Right lobe of liver (tissue), 6 donors: Measurements from ENCODE around the gene TEX19. TPM values are rescaled to one million over a fixed set of nuclear protein-coding genes. Genes with fewer than 3 reads are reported as not detected.

Experiments
- ATAC-seq, 4 donors: fragments of 200-7000 bp; cut with Tn5 transposase; one replicate each; pipeline ENCODE4 v1.9.1; 2020; ENCODE audit warnings: mild to moderate bottlenecking in 4 of 4, moderate library complexity in 4 of 4
- DNase-seq, 3 donors: peaks; one replicate each; pipeline ENCODE4 v3.0.0-alpha.2; 2020
- H3K27ac ChIP-seq, 3 donors: fragments of 200-600 bp; one replicate each; pipeline ENCODE4 v1.8.0; 2022
- H3K27me3 ChIP-seq, 2 donors: fragments of 200-600 bp; one replicate each; pipeline ENCODE4 v1.8.0; 2022
- H3K36me3 ChIP-seq, 4 donors: fragments of 200-600 bp; sonication (generic) in 1 of 4; one replicate each; pipeline versions ENCODE4 v1.5.1 to v1.8.0; 2017 to 2022; ENCODE audit warnings: control low read depth in 1 of 4
- H3K4me1 ChIP-seq, 4 donors: fragments of 200-600 bp; sonication (generic) in 1 of 4; one replicate each; pipeline versions ENCODE4 v1.5.1 to v1.8.0; 2017 to 2022; ENCODE audit warnings: control low read depth in 1 of 4
- H3K4me3 ChIP-seq, 3 donors: fragments of 200-600 bp; one replicate each; pipeline ENCODE4 v1.8.0; 2022
- H3K9me3 ChIP-seq, 4 donors: fragments of 200-600 bp; sonication (generic) in 1 of 4; one replicate each; pipeline versions ENCODE4 v1.5.1 to v1.8.0; 2017 to 2022; ENCODE audit warnings: control low read depth in 1 of 4
- CTCF ChIP-seq, 4 donors: fragments of 200-600 bp in 3 of 4; fragments of 450-650 bp in 1 of 4; IDR thresholded peaks; one replicate each; pipeline versions ENCODE4 v1.5.1 to v1.8.0; 2016 to 2022; ENCODE audit warnings: antibody characterized with exemption in 4 of 4, mild to moderate bottlenecking in 2 of 4
- POLR2A ChIP-seq: fragments of 450-650 bp; IDR thresholded peaks from one replicate; pipeline ENCODE4 v1.6.1; 2017; ENCODE audit warnings: antibody characterized with exemption, mild to moderate bottlenecking
- WGBS: methylation state at CpG from one replicate; pipeline ENCODE4 v1.1.6; 2018; ENCODE audit warnings: low coverage, low lambda C conversion rate; ENCODE audit not compliant: insufficient coverage; ENCODE audit errors: missing lambda C conversion rate; 5-methylcytosine and 5-hydroxymethylcytosine counted together
- intact Hi-C, 2 donors: fragments of 100-400 bp; cut with DNase I; formaldehyde crosslinking; loops; one replicate each; pipeline versions ENCODE4 v1.11.2 to v1.14.1; 2022
- total RNA-seq, 6 experiments: library from RNA; depleted of rRNA in 2 of 6; stranded (reverse); fragments of >200 nt in 2 of 6; fragmentation: NEBNext Ultra II Directional in 3 of 6; extraction: Animal tissue kit (Norgen Biotek cat#: 25700) in 3 of 6; gene quantifications; one replicate each; pipeline versions ENCODE4 v1.1.0 to v1.2.4, GENCODE V29; 2016 to 2023
- donor health status: DM: no; HTN: yes; CAD: no.
- donor health status: DM: no; HTN: no; CAD: no.
- donor health status: DM: no; HTN: no; CAD: no.
- donor health status: DM: no; HTN: yes; CAD: no.
- donor health status: DM: no; HTN: yes; CAD: no.

The TEX19 gene
- total RNA-seq, 6 experiments from 2014 or later = not detected

GRCh38 chr17:82367724-82368524, 8.9 kb downstream of the TEX19 start:
- ATAC-seq = no peak
- no peak for TF ChIP-seq CTCF (IDR thresholded peaks at IDR 0.05)
- no peak for TF ChIP-seq POLR2A
- 91% methylated on average over 8 of the region's 14 CpGs for WGBS
- no peaks in the 10 kb centered on the region for H3K9me3 ChIP-seq
- no peak overlapping the region for H3K4me3 ChIP-seq
- peaks cover 0 to 16% (median 0%) of the 10 kb centered on the region in 4 donors for H3K4me1 ChIP-seq
- no peak overlapping the region for H3K27ac ChIP-seq
- peaks cover 6 to 7% of the 10 kb centered on the region in 2 donors for H3K27me3 ChIP-seq
- DNase-seq = no peak
- no peaks in the 10 kb centered on the region for H3K36me3 ChIP-seq
- intact Hi-C loops = no loop called here

GRCh38 chr17:82369211-82369610, 10.2 kb downstream of the TEX19 start:
- Histone ChIP-seq H3K27me3 (peaks cover 6 to 7% of the 10 kb centered on the region in 2 donors), H3K36me3 (no peaks in the 10 kb centered on the region), H3K4me1 (peaks cover 0 to 16% (median 0%) of the 10 kb centered on the region in 4 donors), H3K4me3 (no peak overlapping the region), H3K27ac (no peak overlapping the region), H3K9me3 (no peaks in the 10 kb centered on the region)
- no peak for TF ChIP-seq POLR2A
- DNase-seq (no peak), ATAC-seq (no peak)
- 90% methylated on average over 3 of the region's 7 CpGs for WGBS
- intact Hi-C loops = no loop called here

GRCh38 chr17:82370471-82371332, 11.7 kb downstream of the TEX19 start:
- Histone ChIP-seq H3K27ac (no peak overlapping the region), H3K9me3 (no peaks in the 10 kb centered on the region), H3K4me3 (peak overlapping the region; percentile 24 to 31 (median 26)), H3K27me3 (peaks cover 6 to 7% of the 10 kb centered on the region in 2 donors), H3K4me1 (peaks cover 0 to 16% (median 0%) of the 10 kb centered on the region in 4 donors), H3K36me3 (no peaks in the 10 kb centered on the region)
- TF ChIP-seq POLR2A = no peak
- no peak for TF ChIP-seq CTCF (IDR thresholded peaks at IDR 0.05)
- intact Hi-C loops = no loop called here
- DNase-seq (no peak), ATAC-seq (peak; percentile 72 to 85 (median 76))
- 19% methylated on average over 9 of the region's 38 CpGs for WGBS

GRCh38 chr17:82371333-82372248, 12.5 kb downstream of the TEX19 start, which contains the start of gene UTS2R:
UTS2R (plus strand) TSS chr17:82371765; CDS start chr17:82374325, 2,560 bp downstream.
- peaks cover 0 to 16% (median 0%) of the 10 kb centered on the region in 4 donors for H3K4me1 ChIP-seq
- ATAC-seq = no peak
- H3K4me3 ChIP-seq = peak within 1 kb of the TSS; percentile 24 to 31 (median 26)
- DNase-seq = no peak
- intact Hi-C loops = no loop called here
- TF ChIP-seq CTCF (IDR thresholded peaks at IDR 0.05) = no peak
- no peak for TF ChIP-seq POLR2A
- no peaks in the 10 kb centered on the region for H3K9me3 ChIP-seq
- peaks cover 6 to 7% of the 10 kb centered on the region in 2 donors for H3K27me3 ChIP-seq
- WGBS = no CpG with 5 or more reads among the region's 109 CpGs
- H3K27ac ChIP-seq = no peak within 1 kb of the TSS
- H3K36me3 ChIP-seq = no peaks in the 10 kb centered on the region
